ENCODE measurements around the gene ZNF280D.

The ZNF280D gene

DNA sequence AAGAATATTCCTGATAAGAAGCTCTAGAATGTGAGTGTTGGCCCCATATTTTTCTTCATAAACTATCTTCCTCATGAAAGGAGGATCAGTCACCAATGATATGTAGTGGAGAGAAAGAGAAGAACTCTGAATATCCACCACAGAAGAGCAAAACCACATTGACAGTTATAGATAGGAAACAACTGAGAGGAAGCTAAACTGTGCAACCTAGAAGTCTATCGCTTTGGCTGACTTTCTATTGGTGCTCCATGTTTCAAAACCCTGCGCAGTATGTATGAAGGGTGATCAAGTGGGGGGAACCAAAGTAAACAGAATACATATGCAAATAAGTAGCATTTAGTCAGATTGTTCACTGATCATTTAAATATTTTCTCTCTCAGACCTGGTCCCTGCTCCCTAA is 41.0 kb upstream of the ZNF280D start:
- TF ChIP-seq ZFX (IDR thresholded peaks at IDR 0.05) (no peak), CTCF (conservative IDR thresholded peaks at IDR 0.05) (no peak)

DNA sequence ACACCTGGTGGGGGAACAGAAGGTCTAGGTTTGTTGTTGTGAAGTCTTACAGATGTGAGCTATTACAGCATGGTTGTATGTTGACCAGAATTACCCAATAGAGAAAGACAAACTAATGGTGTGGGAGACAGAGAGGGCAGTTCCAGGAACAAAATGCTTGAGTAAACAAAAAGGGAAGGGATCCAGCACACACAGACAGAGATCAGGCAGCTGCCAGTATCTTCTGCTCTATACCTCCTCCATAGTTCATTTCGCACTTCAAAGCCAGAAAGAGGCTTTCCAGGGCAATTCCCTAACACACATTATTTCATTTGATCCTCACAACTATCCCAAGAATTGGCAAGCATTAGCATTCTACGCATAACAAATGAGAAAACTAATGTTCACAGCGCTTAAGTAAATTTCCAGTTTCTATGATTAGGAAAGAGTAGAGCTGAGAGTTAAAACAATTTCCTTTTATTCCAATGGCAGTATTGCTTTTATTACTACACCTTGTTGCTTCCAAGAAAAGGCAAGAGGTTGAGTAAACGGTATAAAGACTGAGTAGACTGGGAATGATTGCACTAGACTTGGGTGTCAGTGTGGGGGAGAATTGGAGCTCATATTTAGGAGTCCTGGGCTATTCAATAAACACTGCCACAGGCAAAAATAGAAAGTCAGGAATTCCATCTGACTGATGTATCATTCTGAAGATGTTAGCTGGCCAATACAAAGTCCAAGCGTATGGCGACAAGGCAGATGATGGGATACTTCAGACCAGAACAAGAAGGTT is 39.7 kb upstream of the ZNF280D start:
- no peak for TF ChIP-seq ZFX (IDR thresholded peaks at IDR 0.05)
- no peak for TF ChIP-seq CTCF (conservative IDR thresholded peaks at IDR 0.05)
- no peak overlapping the region for H3K27ac ChIP-seq

More for the DNA sequence above, 41.0 kb upstream of the ZNF280D start:
- no peak overlapping the region for H3K27ac ChIP-seq

DNA sequence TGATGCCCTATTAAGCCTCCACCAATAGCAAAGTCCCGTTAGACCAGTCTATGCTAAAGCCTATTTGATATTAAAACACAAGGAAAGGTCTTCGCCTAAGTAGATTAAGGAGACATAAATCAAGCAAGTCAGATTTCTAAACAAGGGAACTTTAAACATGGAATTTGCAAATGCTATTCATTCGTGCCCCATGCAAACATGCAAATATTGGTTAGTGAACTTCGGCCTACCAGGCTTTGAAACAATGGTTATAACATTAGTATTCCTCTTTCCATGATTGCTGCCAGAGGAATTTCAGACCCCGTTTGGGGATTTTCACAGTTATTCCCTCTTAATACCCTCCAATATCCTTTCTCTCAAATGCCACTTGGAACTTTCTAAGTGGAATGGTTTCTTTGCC is 36.9 kb upstream of the ZNF280D start:
- H3K27ac ChIP-seq, result no peak overlapping the region
- no peak for TF ChIP-seq ZFX (IDR thresholded peaks at IDR 0.05)
- no peak for TF ChIP-seq CTCF (conservative IDR thresholded peaks at IDR 0.05)

DNA sequence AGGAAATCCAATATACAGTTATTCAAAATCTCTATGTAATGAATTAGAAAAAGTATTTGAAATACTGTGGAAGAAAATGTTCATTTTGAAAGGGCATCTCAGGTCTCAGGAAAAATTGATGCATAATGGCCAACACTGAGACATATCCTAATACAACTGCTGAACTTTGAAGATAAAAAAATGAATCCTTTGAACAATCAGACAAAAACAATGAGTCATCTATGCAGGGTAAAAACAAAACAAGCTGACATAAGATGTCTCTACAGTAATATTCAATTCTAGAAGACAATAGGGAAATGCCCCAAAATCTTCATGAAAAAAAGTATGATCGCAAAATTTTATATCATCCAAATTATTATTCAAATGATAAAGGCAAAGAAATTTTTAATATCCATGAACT is 34.0 kb upstream of the ZNF280D start:
- H3K27ac ChIP-seq, result no peak overlapping the region
- TF ChIP-seq CTCF (conservative IDR thresholded peaks at IDR 0.05) (no peak), ZFX (IDR thresholded peaks at IDR 0.05) (no peak)

DNA sequence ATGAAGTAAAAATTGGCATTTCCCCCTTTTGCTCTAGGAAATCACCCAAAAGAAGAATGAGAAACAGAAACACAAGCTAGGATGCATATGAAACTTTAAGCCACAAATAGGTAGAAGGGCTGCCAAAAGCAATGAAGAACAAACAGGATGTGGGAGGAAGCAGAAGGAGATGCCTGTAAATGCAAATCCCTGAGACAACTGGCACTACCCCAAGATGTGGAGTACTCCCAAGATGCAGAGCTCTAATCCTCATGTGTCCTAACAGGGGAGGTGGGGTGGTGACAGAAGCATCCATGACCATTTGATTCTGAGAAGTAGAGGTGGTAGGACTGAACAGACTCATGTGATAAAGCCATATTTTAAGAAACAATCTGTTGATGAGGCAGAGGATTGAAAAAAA is 31.9 kb upstream of the ZNF280D start:
- TF ChIP-seq ZFX (IDR thresholded peaks at IDR 0.05), result no peak
- no peak for TF ChIP-seq CTCF (conservative IDR thresholded peaks at IDR 0.05)
- H3K27ac ChIP-seq, result no peak overlapping the region

DNA sequence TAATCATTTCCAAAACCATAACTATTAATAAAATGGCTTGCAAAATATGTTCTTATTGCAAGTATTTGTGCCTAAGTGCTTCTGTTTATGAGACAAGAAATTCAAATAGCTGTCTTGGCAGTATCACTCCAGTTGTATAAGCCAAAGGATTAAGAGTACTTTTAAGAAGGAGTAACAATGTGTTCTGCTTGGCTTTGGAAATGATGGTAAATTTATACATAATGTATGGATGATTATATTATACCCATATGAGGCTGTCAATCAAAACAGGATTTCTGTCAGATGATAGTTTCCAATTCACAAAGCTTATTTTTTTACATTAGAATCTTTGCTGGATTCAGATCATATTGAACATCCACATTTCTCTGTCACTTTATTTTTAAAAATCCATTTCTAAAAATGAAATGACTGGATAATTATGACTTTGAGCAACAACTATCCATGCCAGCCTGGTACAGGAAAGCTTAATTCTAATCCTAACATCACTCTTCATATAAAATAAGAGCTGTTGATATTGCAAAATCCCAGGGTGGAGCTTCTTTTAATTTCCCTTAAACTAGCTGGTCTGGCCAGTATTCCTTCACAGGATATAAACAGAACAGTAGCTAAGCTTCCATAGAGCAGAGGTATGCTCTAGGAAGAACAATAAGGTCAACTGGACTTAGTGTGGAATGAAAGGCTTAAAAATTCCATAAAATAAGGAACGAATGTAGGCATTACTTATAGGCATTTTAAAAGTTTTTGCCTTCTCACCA is 30.0 kb upstream of the ZNF280D start:
- no peak for TF ChIP-seq CTCF (conservative IDR thresholded peaks at IDR 0.05)
- H3K27ac ChIP-seq, result no peak overlapping the region

DNA sequence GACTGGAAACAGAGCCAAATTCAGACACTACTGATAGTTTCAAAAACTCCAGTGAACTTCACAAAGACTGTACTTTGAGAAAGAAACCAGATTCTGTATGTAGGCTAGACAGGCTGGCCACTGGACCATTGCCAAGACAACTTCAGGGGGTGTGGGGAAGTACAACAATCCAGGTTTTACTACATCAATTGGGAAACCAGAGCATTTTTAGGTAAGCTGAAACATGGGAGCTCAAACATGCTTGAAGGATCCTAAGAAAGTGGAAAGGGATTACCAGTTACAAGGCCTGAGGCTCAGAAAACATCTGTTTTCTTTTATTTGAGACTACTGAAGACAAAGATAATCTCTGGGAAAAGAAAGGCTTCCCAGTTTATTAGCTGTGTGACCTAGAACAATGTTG is 26.9 kb upstream of the ZNF280D start:
- no peak for TF ChIP-seq ZFX (IDR thresholded peaks at IDR 0.05)
- TF ChIP-seq CTCF (conservative IDR thresholded peaks at IDR 0.05), result no peak
- no peak overlapping the region for H3K27ac ChIP-seq
